Hepatocyte (in vitro differentiated cells): ENCODE results near the gene GALNT14. TPM values are rescaled to one million over a fixed set of nuclear protein-coding genes. Genes with fewer than 3 reads are reported as not detected.

ENCODE experiments used
- DNase-seq: peaks from one replicate; pipeline ENCODE4 v3.0.0-alpha.2; 2016; ENCODE audit warnings: low spot score
- H2AFZ ChIP-seq: fragments of 200-600 bp; sonication (generic); 2 replicates; pipeline ENCODE4 v1.6.0; 2016; ENCODE audit warnings: antibody characterized with exemption, mild to moderate bottlenecking
- H3K27ac ChIP-seq: fragments of 200-600 bp; sonication (generic); 2 replicates; pipeline ENCODE4 v1.5.1; 2016; ENCODE audit warnings: mild to moderate bottlenecking
- H3K27me3 ChIP-seq: fragments of 200-600 bp; sonication (generic); 2 replicates; pipeline ENCODE4 v1.6.1; 2016
- H3K36me3 ChIP-seq: fragments of 200-600 bp; sonication (generic); replicated peaks from 2 replicates; pipeline ENCODE4 v1.5.1; 2016; ENCODE audit warnings: low read depth; ENCODE audit not compliant: insufficient read depth
- H3K4me1 ChIP-seq: fragments of 200-600 bp; sonication (generic); 2 replicates; pipeline ENCODE4 v1.5.1; 2016; ENCODE audit warnings: mild to moderate bottlenecking, moderate library complexity; ENCODE audit not compliant: insufficient read depth
- H3K4me2 ChIP-seq: fragments of 200-600 bp; sonication (generic); 2 replicates; pipeline ENCODE4 v1.6.0; 2016
- H3K4me3 ChIP-seq: fragments of 200-600 bp; sonication (generic); 2 replicates; pipeline ENCODE4 v1.5.1; 2016; ENCODE audit warnings: mild to moderate bottlenecking
- H3K79me2 ChIP-seq: fragments of 200-600 bp; sonication (generic); 2 replicates; pipeline ENCODE4 v1.6.0; 2017; ENCODE audit warnings: mild to moderate bottlenecking
- H3K9me2 ChIP-seq: fragments of 200-600 bp; sonication (generic); replicated peaks from 2 replicates; pipeline ENCODE4 v1.6.0; 2017; ENCODE audit warnings: mild to moderate bottlenecking; ENCODE audit not compliant: insufficient read depth
- H3K9me3 ChIP-seq: fragments of 200-600 bp; sonication (generic); 2 replicates; pipeline ENCODE4 v1.5.1; 2016; ENCODE audit warnings: low read depth, mild to moderate bottlenecking
- H4K20me1 ChIP-seq: fragments of 200-600 bp; sonication (generic); 2 replicates; pipeline ENCODE4 v1.6.0; 2016; ENCODE audit warnings: mild to moderate bottlenecking; ENCODE audit not compliant: insufficient read depth, poor library complexity, severe bottlenecking
- EZH2 ChIP-seq: fragments of 200-600 bp; sonication (generic); IDR thresholded peaks from 2 replicates; pipeline ENCODE4 v1.6.1; 2016; ENCODE audit warnings: antibody characterized with exemption, mild to moderate bottlenecking, borderline replicate concordance
- EZH2phosphoT487 ChIP-seq: fragments of 200-600 bp; sonication (generic); IDR thresholded peaks from one replicate; pipeline ENCODE4 v1.6.1; 2018; ENCODE audit warnings: antibody characterized with exemption, mild to moderate bottlenecking, low read depth, moderate library complexity; ENCODE audit not compliant: unreplicated experiment, severe bottlenecking
- WGBS: methylation state at CpG from one replicate; pipeline ENCODE4 v1.1.6; 2016; ENCODE audit warnings: low lambda C conversion rate; ENCODE audit errors: missing lambda C conversion rate; 5-methylcytosine and 5-hydroxymethylcytosine counted together
- polyA plus RNA-seq: library from polyadenylated mRNA; unstranded; fragments of >200 nt; fragmentation: Nextera tagmentation; extraction: Ambion mirVana; gene quantifications from 2 replicates; pipeline ENCODE4 v1.2.1, GENCODE V29; 2016
- total RNA-seq: library from RNA; depleted of rRNA; stranded (reverse); fragments of >200 nt; gene quantifications from 2 replicates; pipeline ENCODE4 v1.2.3, GENCODE V29; 2014
- TF ChIP-seq, protein P1 (sequence below): fragments of 200-600 bp; sonication (generic); IDR thresholded peaks from 2 replicates; pipeline ENCODE4 v1.5.1; 2016; ENCODE audit warnings: antibody characterized with exemption, mild to moderate bottlenecking; ENCODE audit not compliant: poor library complexity

GALNT14 gene
- total and polyA plus RNA-seq, 2 experiments from 2014 or later = 2.2 to 2.9 TPM

DNA sequence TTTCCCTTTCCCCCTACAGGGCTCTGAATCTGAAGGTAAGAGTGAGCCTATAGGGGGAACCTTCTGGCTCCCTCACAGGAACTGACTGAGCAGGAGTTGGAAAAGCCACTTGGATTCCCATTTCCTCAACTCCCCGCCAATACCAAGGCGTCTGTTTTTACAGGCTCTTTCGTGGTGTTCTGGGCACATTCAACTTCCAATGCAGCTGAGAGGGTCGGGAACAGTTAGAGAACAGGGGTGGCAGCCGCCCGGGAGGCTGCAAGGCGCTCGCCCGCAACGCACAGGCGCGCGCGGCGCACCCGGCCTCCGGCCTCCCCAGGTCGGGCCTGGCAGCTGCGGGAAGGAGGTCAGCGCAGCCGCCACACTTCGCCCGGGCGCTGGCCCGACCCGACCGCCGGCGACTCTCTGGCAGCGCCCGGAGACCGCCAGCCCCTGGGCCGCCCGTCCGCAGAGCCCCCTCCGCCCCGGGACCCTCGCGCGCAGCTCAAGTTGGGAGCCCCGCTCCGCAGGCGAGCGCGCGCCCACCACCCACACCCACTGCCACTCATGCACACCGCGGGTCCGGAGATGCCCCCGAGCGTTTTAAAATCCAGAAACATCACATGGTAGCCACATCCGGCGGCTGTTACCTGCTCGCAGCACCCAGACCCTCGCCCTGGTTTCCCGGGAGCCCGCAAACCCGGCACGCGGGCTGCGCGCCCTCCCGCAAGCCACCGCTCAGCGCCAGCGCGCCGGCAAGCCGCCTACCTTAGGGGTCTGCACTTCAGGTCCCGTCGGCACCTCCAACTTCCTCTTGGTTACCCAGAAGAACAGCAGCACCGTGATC, 816 bp downstream of the GALNT14 start:
- Histone ChIP-seq H3K79me2 (no peaks in the 10 kb centered on the region), H3K4me3 (peak overlapping the region; percentile 49), H3K27me3 (peaks cover 86% of the 10 kb centered on the region), H2AFZ (peak overlapping the region; percentile 91), H3K27ac (no peak overlapping the region), H3K36me3 (no peaks in the 10 kb centered on the region), H3K4me1 (peaks cover 4% of the 10 kb centered on the region), H3K4me2 (peak overlapping the region; percentile 99), H3K9me3 (no peaks in the 10 kb centered on the region), H4K20me1 (no peaks in the 10 kb centered on the region), H3K9me2 (no peaks in the 10 kb centered on the region)
- TF ChIP-seq, protein P1, sequence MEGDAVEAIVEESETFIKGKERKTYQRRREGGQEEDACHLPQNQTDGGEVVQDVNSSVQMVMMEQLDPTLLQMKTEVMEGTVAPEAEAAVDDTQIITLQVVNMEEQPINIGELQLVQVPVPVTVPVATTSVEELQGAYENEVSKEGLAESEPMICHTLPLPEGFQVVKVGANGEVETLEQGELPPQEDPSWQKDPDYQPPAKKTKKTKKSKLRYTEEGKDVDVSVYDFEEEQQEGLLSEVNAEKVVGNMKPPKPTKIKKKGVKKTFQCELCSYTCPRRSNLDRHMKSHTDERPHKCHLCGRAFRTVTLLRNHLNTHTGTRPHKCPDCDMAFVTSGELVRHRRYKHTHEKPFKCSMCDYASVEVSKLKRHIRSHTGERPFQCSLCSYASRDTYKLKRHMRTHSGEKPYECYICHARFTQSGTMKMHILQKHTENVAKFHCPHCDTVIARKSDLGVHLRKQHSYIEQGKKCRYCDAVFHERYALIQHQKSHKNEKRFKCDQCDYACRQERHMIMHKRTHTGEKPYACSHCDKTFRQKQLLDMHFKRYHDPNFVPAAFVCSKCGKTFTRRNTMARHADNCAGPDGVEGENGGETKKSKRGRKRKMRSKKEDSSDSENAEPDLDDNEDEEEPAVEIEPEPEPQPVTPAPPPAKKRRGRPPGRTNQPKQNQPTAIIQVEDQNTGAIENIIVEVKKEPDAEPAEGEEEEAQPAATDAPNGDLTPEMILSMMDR = peak; percentile 4
- TF ChIP-seq EZH2 (peak; percentile 79), EZH2phosphoT487 (no peak)
- WGBS = 1% methylated on average over 65 of the region's 72 CpGs
- DNase-seq = peak; percentile 15

GRCh38 chr2:31136732-31137131, 1.5 kb downstream of the GALNT14 start:
- no peak for DNase-seq
- no peak overlapping the region for H2AFZ ChIP-seq
- no peak overlapping the region for H3K4me3 ChIP-seq
- peaks cover 4% of the 10 kb centered on the region for H3K4me1 ChIP-seq
- H3K27ac ChIP-seq = no peak overlapping the region
- H3K79me2 ChIP-seq = no peaks in the 10 kb centered on the region
- 72% methylated on average over 10 of the region's 10 CpGs for WGBS
- TF ChIP-seq, protein P1 = no peak
- TF ChIP-seq EZH2 (no peak), EZH2phosphoT487 (no peak)
- H3K9me3 ChIP-seq = no peaks in the 10 kb centered on the region
- H3K27me3 ChIP-seq = peaks cover 83% of the 10 kb centered on the region
- peak overlapping the region; percentile 99 for H3K4me2 ChIP-seq
- no peaks in the 10 kb centered on the region for H3K36me3 ChIP-seq
- H4K20me1 ChIP-seq = no peaks in the 10 kb centered on the region
- H3K9me2 ChIP-seq = no peaks in the 10 kb centered on the region

DNA sequence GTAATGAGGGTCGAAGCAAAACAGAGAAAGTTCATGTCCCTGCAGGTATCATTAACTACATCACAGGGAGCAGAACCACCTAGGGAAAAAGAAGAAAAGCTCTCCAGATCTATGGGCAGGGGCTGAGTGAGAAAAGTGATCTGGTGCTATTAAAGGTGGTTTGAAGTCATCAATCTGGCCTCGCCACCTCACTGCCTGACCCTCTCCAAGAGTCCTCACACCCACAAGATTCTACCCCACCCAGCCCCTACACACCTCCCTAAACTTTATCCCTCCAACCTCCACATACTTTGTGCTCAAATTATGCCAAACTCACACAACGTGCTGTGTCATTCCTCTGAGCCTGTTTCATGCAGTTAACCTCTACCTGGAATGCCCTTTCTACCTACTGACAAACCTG, 2.2 kb downstream of the GALNT14 start:
- peaks cover 79% of the 10 kb centered on the region for H3K27me3 ChIP-seq
- no peaks in the 10 kb centered on the region for H3K9me3 ChIP-seq
- H3K4me3 ChIP-seq = no peak overlapping the region
- WGBS = 71% methylated on average over 3 of the region's 3 CpGs
- DNase-seq = no peak
- H3K4me1 ChIP-seq = peaks cover 4% of the 10 kb centered on the region
- no peak overlapping the region for H2AFZ ChIP-seq
- no peak overlapping the region for H3K27ac ChIP-seq
- H3K79me2 ChIP-seq = no peaks in the 10 kb centered on the region
- TF ChIP-seq EZH2phosphoT487 = no peak
- TF ChIP-seq, protein P1 = no peak
- TF ChIP-seq EZH2 = no peak
- H4K20me1 ChIP-seq = no peaks in the 10 kb centered on the region
- no peak overlapping the region for H3K4me2 ChIP-seq
- H3K36me3 ChIP-seq = no peaks in the 10 kb centered on the region
- no peaks in the 10 kb centered on the region for H3K9me2 ChIP-seq
